ENCODE measurements around the gene ZNF300.
A peak's percentile ranks its signal among the peaks of the same experiment; 100 is the strongest.
"Not testable (repeated sequence)": the region's sequence is repeated elsewhere in the genome, so short reads cannot be mapped to it uniquely, and the experiment has no call there.

ZNF300 gene

DNA sequence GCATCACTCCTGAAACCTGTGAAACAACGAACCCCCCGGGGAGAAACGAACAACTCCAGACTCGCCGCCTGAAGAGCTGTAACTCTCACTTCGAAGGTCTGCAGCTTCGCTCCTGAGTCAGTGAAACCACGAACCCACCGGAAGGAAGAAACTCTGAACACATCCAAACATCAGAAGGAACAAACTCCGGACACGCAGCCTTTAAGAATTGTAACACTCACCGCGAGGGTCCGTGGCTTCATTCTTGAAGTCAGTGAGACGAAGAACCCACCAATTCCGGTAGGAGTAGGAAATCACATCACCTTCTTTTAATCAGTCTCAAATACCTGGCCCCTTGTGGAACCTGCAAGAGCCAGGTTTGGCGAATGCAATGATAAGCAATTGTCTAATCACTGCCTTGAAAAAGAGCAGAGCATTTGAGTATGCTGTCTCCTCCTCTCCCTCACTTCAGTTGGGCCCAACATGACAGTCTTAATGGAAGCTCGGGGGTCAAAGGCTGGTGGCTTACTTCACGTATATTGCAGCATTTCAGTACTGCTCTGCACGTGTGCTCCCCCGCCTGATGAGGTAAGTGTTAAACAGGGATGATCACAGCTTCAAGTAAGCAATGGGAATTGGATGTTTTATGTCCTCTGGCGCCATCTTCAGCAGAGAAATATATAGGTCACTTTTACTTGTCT, 58.0 kb downstream of the ZNF300 start:
- in situ Hi-C loops (cut with MboI; ENCODE audit: low pct_unique_long_range_greater_than_20kb, low sequenced_read_pairs), result no loop called here
- DNase-seq, result peak; percentile 95

GRCh38 chr5:150846308-150846653, 58.5 kb downstream of the ZNF300 start, which contains the start of gene IRGM:
Gene IRGM (plus strand): TSS chr5:150846521. CDS start chr5:150848124, 1,603 bp downstream.
- not testable (repeated sequence) for DNase-seq

DNA sequence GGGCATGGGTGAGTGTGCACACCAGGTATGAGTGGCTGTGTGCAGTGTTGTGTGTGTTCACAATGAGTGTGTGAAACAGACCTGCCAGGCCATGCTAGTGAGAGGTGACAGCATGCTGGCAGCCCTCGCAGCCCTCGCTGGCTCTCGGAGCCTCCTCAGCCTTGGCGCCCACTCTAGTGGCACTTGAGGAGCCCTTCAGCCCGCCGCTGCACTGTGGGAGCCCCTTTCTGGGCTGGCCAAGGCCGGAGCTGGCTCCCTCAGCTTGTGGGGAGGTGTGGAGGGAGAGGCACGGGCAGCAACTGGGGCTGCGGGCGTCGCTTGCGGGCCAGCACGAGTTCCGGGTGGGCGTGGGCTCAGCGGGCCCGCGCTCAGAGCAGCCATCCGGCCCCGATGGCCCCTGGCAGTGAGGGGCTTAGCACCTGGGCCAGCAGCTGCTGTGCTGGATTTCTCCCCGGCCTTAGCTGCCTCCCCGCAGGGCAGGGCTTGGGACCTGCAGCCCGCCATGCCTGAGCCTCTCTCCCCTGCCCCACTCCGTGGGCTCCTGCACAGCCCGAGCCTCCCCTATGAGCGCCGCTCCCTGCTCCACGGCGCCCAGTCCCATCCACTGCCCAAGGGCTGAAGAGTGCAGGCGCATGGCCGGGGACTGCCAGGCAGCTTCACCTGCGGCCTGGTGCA, 59.5 kb downstream of the ZNF300 start:
- DNase-seq; in situ Hi-C loops (cut with MboI; ENCODE audit: low pct_unique_long_range_greater_than_20kb, low sequenced_read_pairs): not testable (repeated sequence)

More at GRCh38 chr5:150846308-150846653, 58.5 kb downstream of the ZNF300 start, which contains the start of gene IRGM:
- in situ Hi-C loops (cut with MboI; ENCODE audit: low pct_unique_long_range_greater_than_20kb, low sequenced_read_pairs), result not testable (repeated sequence)
